ENCODE measurements around the gene RBBP7. TPM values are rescaled to one million over a fixed set of nuclear protein-coding genes. Genes with fewer than 3 reads are reported as not detected.

RBBP7 gene
- total and polyA plus RNA-seq, 2 of the 13 experiments (the other 11 are each of a cell fraction or from before 2014, with no cell fraction given) = 89.5 to 145 TPM

- H3K4me1 ChIP-seq (ENCODE audit: insufficient read depth, low read length) = no peaks in the 10 kb centered on the region
- 86% methylated on average over 1 of the region's 1 CpG for WGBS (ENCODE audit: low lambda C conversion rate)
- no TSS peak for BruUV-seq (replicated peaks)
- FAIRE-seq = no peak
- H3K4me2 ChIP-seq (ENCODE audit: low read depth, low read length) = no peak overlapping the region
- H2AFZ ChIP-seq (ENCODE audit: low read length) = no peak overlapping the region
- TF ChIP-seq NR2F2 (IDR thresholded peaks at IDR 0.05; ENCODE audit: borderline replicate concordance, low read depth) (no peak), HINFP (CRISPR knock-in tag; IDR thresholded peaks at IDR 0.05; ENCODE audit: low read depth) (no peak), NFE2L1 (CRISPR knock-in tag; IDR thresholded peaks at IDR 0.05; ENCODE audit: borderline replicate concordance) (no peak), ZNF205 (CRISPR knock-in tag; IDR thresholded peaks at IDR 0.05) (no peak), ZBTB44 (CRISPR knock-in tag; IDR thresholded peaks at IDR 0.05) (no peak), PRDM4 (CRISPR knock-in tag; IDR thresholded peaks at IDR 0.05; ENCODE audit: borderline replicate concordance) (no peak), ZNF180 (CRISPR knock-in tag; IDR thresholded peaks at IDR 0.05; ENCODE audit: borderline replicate concordance, low read depth) (no peak), HMGXB4 (CRISPR knock-in tag; IDR thresholded peaks at IDR 0.05; ENCODE audit: borderline replicate concordance in 1 of 2, low read depth in 1 of 2) (no peak), HES4 (CRISPR knock-in tag; IDR thresholded peaks at IDR 0.05; ENCODE audit: borderline replicate concordance) (no peak), FOXO1 (CRISPR knock-in tag; IDR thresholded peaks at IDR 0.05) (no peak)
- no peaks in the 10 kb centered on the region for H3K9me3 ChIP-seq (ENCODE audit: low read length)
- intact Hi-C loops (cut with micrococcal nuclease; ENCODE audit: unreplicated experiment) = no loop called here
- H3K27ac ChIP-seq (ENCODE audit: extremely low read length, insufficient read depth, low read length) = no peak overlapping the region
- in situ Hi-C loops (cut with HindIII; ENCODE audit: extremely low pct_ligation_motif_present, low pct_unique_long_range_greater_than_20kb) = no loop called here
- H4K20me1 ChIP-seq (ENCODE audit: insufficient read depth, low read length) = no peaks in the 10 kb centered on the region
- ATAC-seq = no peak
- H3K4me3 ChIP-seq (replicated peaks in 1 of 3; ENCODE audit: insufficient read depth in 1 of 3, low read depth in 2 of 3, low read length in 3 of 3) = no peak overlapping the region
- POLR2A ChIA-PET = no interaction called here
- DNase-seq (ENCODE audit: low spot score) = no peak
- H3K27me3 ChIP-seq (ENCODE audit: control insufficient read depth in 1 of 2, insufficient read depth in 2 of 2, low read length in 2 of 2) = no peaks in the 10 kb centered on the region
- no peak overlapping the region for H3K9ac ChIP-seq (ENCODE audit: insufficient read depth, low read depth, low read length)
- no peaks in the 10 kb centered on the region for H3K79me2 ChIP-seq (ENCODE audit: insufficient read depth, low read length)
- CTCF ChIA-PET (ENCODE audit: low intra/inter-chr PET ratio, low total read pairs) = no interaction called here
- H3K36me3 ChIP-seq (replicated peaks in 1 of 2; ENCODE audit: control insufficient read depth in 1 of 2, insufficient read depth in 2 of 2, low read length in 2 of 2) = no peaks in the 10 kb centered on the region
Observed at GRCh38 chrX:16885628-16886027, 15.5 kb upstream of the RBBP7 start.

Data from HepG2 (cell line).